ACC112 (cell line): ENCODE measurements around the gene ST6GALNAC3.

Experiments used
- H2AFZ ChIP-seq: fragments of 200-600 bp; sonication (generic); one replicate; pipeline ENCODE4 v1.6.0; 2017; ENCODE audit warnings: antibody characterized with exemption, low read length; ENCODE audit not compliant: unreplicated experiment
- H3K27ac ChIP-seq: fragments of 200-600 bp; sonication (generic); 2 replicates; pipeline ENCODE4 v1.5.1; 2014; ENCODE audit warnings: low read depth, mild to moderate bottlenecking, antibody characterized with exemption, low read length, moderate library complexity
- H3K27me3 ChIP-seq: fragments of 200-600 bp; sonication (generic); 2 replicates; pipeline ENCODE4 v1.6.1; 2014; ENCODE audit warnings: mild to moderate bottlenecking, antibody characterized with exemption, low read length, moderate library complexity, mixed read lengths; ENCODE audit not compliant: insufficient read depth
- H3K36me3 ChIP-seq: fragments of 200-600 bp; sonication (generic); 2 replicates; pipeline ENCODE4 v1.6.1; 2016; ENCODE audit warnings: mild to moderate bottlenecking, antibody characterized with exemption, low read length, moderate library complexity, mixed read lengths; ENCODE audit not compliant: insufficient read depth
- H3K4me1 ChIP-seq: fragments of 200-600 bp; sonication (generic); one replicate; pipeline ENCODE4 v1.6.1; 2016; ENCODE audit warnings: low read length, mixed read lengths; ENCODE audit not compliant: insufficient read depth, unreplicated experiment, control insufficient read depth
- H3K4me3 ChIP-seq: fragments of 200-600 bp; sonication (generic); 2 replicates; pipeline ENCODE4 v1.5.1; 2014; ENCODE audit warnings: mild to moderate bottlenecking, low read depth, low read length
- H3K79me2 ChIP-seq: fragments of 200-600 bp; sonication (generic); one replicate; pipeline ENCODE4 v1.6.0; 2016; ENCODE audit warnings: low read length; ENCODE audit not compliant: control insufficient read depth, unreplicated experiment, insufficient read depth

ST6GALNAC3 gene

GRCh38 chr1:76257823-76258222, 183.3 kb downstream of the ST6GALNAC3 start:
- Histone ChIP-seq H2AFZ (no peak overlapping the region), H3K4me1 (no peaks in the 10 kb centered on the region), H3K79me2 (no peaks in the 10 kb centered on the region), H3K27ac (no peak overlapping the region), H3K36me3 (no peaks in the 10 kb centered on the region), H3K4me3 (no peak overlapping the region), H3K27me3 (no peaks in the 10 kb centered on the region)

GRCh38 chr1:76259270-76259669, 184.7 kb downstream of the ST6GALNAC3 start:
- H3K27me3 ChIP-seq, result no peaks in the 10 kb centered on the region
- H2AFZ ChIP-seq, result no peak overlapping the region
- H3K4me3 ChIP-seq, result no peak overlapping the region
- H3K27ac ChIP-seq, result no peak overlapping the region
- H3K36me3 ChIP-seq, result no peaks in the 10 kb centered on the region
- H3K79me2 ChIP-seq, result no peaks in the 10 kb centered on the region
- H3K4me1 ChIP-seq, result no peaks in the 10 kb centered on the region

DNA sequence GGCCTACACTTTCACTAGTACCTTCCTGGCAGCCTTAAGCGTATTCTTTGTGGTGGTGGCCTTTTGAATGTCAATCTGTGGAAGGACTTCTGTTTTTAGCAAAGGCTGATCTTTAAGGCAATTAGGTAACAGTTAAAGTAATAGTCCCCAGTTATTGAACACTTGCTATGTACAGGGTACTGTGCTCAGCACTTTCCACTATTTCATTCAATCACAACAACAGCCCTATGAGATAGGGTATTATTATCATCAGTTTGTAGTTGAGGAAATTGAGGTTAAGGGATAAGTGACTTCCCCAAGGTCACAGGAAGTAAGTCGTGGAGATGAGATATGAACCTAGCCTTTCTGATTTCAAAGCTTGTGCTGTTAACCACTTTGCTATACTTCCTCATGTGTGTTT, 185.7 kb downstream of the ST6GALNAC3 start:
- H2AFZ ChIP-seq, result no peak overlapping the region
- no peaks in the 10 kb centered on the region for H3K36me3 ChIP-seq
- H3K79me2 ChIP-seq, result no peaks in the 10 kb centered on the region
- H3K27me3 ChIP-seq, result no peaks in the 10 kb centered on the region
- H3K4me1 ChIP-seq, result no peaks in the 10 kb centered on the region
- no peak overlapping the region for H3K4me3 ChIP-seq
- H3K27ac ChIP-seq, result no peak overlapping the region

GRCh38 chr1:76262601-76263000, 188.1 kb downstream of the ST6GALNAC3 start:
- H3K79me2 ChIP-seq, result no peaks in the 10 kb centered on the region
- H3K4me3 ChIP-seq, result no peak overlapping the region
- no peaks in the 10 kb centered on the region for H3K36me3 ChIP-seq
- no peaks in the 10 kb centered on the region for H3K4me1 ChIP-seq
- H2AFZ ChIP-seq, result no peak overlapping the region
- H3K27ac ChIP-seq, result no peak overlapping the region
- H3K27me3 ChIP-seq, result no peaks in the 10 kb centered on the region

GRCh38 chr1:76264642-76265041, 190.1 kb downstream of the ST6GALNAC3 start:
- Histone ChIP-seq H3K4me1 (no peaks in the 10 kb centered on the region), H3K36me3 (no peaks in the 10 kb centered on the region), H3K27ac (no peak overlapping the region), H3K79me2 (no peaks in the 10 kb centered on the region), H3K4me3 (no peak overlapping the region), H3K27me3 (no peaks in the 10 kb centered on the region), H2AFZ (no peak overlapping the region)

- Histone ChIP-seq H3K27me3 (no peaks in the 10 kb centered on the region), H3K36me3 (no peaks in the 10 kb centered on the region), H3K79me2 (no peaks in the 10 kb centered on the region), H3K4me3 (no peak overlapping the region), H3K4me1 (no peaks in the 10 kb centered on the region), H2AFZ (no peak overlapping the region), H3K27ac (no peak overlapping the region)
Measured at GRCh38 chr1:76266762-76267161, 192.2 kb downstream of the ST6GALNAC3 start.

DNA sequence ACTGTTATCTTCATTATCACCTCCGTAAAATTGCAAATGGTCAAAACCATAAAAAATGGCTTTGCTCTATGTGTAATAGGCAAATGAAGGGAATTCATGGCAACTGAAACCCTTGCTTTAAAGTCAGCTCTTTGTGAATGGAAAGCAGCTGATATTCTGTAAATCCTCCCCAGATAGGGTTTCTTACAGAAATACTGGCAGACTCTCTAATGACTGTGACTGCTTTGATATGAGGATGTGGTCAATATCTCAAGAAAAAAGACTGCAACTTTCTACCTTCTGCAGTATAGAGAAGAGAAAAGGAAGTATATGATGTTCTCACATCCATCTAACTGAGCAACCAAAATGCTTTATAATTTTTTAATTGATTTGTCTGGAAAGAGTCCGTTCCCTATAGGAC, 193.1 kb downstream of the ST6GALNAC3 start:
- Histone ChIP-seq H3K79me2 (no peaks in the 10 kb centered on the region), H3K4me3 (no peak overlapping the region), H2AFZ (no peak overlapping the region), H3K4me1 (no peaks in the 10 kb centered on the region), H3K36me3 (no peaks in the 10 kb centered on the region), H3K27ac (no peak overlapping the region), H3K27me3 (no peaks in the 10 kb centered on the region)

DNA sequence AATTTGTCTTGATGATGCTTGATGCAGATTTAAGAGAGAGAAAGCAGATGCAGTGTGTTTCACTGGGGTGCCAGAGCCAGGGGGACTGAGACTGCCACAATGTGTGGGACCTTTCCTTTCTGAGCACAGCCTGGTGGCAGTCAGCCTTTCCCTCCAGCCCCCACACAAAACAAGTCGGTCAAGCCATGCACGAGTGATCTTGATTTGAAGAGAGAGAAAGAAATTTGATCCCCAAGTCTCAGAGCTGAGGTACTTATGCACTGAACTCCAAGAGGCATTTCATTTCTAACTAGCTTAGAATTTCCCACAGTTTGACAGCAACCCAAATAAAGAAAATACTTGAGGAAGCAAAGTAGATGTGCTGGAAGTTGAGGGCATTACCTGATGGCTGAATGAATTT, 193.8 kb downstream of the ST6GALNAC3 start:
- Histone ChIP-seq H3K4me1 (no peaks in the 10 kb centered on the region), H3K36me3 (no peaks in the 10 kb centered on the region), H2AFZ (no peak overlapping the region)

DNA sequence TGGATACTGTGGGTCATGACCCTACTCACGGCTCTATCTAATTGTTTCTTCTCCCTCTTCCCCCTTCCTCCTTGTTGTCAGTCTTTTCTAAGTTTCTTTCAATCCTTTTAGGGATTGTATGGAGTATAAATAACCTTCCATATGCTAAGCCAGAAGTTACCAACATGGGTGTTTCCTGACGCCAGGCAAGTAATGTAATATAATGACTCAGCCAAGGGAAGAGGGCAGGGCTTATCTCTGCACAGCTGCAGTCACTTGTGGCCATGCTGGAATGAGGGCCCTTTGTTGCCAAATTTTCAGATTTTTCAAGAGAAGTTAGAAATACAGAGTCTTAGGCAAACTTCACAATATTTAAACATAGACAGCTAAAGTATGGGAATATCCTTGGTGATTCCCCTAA, 194.6 kb downstream of the ST6GALNAC3 start:
- no peak overlapping the region for H3K4me3 ChIP-seq
- no peaks in the 10 kb centered on the region for H3K36me3 ChIP-seq
- H3K79me2 ChIP-seq, result no peaks in the 10 kb centered on the region
- no peaks in the 10 kb centered on the region for H3K4me1 ChIP-seq
- no peak overlapping the region for H2AFZ ChIP-seq
- no peak overlapping the region for H3K27ac ChIP-seq
- H3K27me3 ChIP-seq, result no peaks in the 10 kb centered on the region

More for the DNA sequence above, 193.8 kb downstream of the ST6GALNAC3 start:
- no peak overlapping the region for H3K27ac ChIP-seq
- no peak overlapping the region for H3K4me3 ChIP-seq
- no peaks in the 10 kb centered on the region for H3K79me2 ChIP-seq
- H3K27me3 ChIP-seq, result no peaks in the 10 kb centered on the region

DNA sequence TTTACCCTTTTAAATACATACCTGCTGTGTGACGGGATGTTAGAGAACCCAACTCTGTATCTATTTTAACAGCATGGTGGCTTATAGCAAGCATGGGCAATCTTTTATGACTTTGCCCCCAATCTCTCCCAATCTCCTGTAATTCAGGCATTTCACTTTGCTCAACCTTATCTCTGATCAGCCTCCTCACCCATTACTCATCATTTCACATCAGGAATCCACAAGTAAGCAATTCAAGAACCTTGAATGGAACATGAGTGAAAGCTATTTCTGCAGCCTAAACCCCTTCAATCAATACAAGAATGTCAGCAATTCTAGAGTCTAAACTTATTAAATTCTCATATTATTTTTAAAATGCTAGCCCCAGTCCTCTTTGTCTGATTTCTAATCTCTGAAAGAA, 199.8 kb downstream of the ST6GALNAC3 start:
- Histone ChIP-seq H3K4me3 (no peak overlapping the region), H2AFZ (no peak overlapping the region), H3K27me3 (no peaks in the 10 kb centered on the region), H3K36me3 (no peaks in the 10 kb centered on the region), H3K27ac (no peak overlapping the region), H3K4me1 (no peaks in the 10 kb centered on the region), H3K79me2 (no peaks in the 10 kb centered on the region)

GRCh38 chr1:76274718-76275117, 200.2 kb downstream of the ST6GALNAC3 start:
- Histone ChIP-seq H3K27ac (no peak overlapping the region), H3K27me3 (no peaks in the 10 kb centered on the region), H3K36me3 (no peaks in the 10 kb centered on the region), H3K4me3 (no peak overlapping the region), H3K4me1 (no peaks in the 10 kb centered on the region), H2AFZ (no peak overlapping the region), H3K79me2 (no peaks in the 10 kb centered on the region)
